Endodermal cell (in vitro differentiated cells): Measurements from ENCODE around the gene XK. TPM values are rescaled to one million over a fixed set of nuclear protein-coding genes. Genes with fewer than 3 reads are reported as not detected.

Experiments
- DNase-seq: peaks from one replicate; pipeline ENCODE4 v3.0.0-alpha.2; 2017
- H3K27ac ChIP-seq: 2 replicates; pipeline ENCODE4 v1.5.1; 2013; ENCODE audit warnings: mild to moderate bottlenecking, low read depth, low read length, moderate library complexity
- H3K27me3 ChIP-seq: 2 replicates; pipeline ENCODE4 v1.6.1; 2013; ENCODE audit warnings: mild to moderate bottlenecking, low read length, moderate library complexity; ENCODE audit not compliant: insufficient read depth, control insufficient read depth, poor library complexity, severe bottlenecking
- H3K36me3 ChIP-seq: 2 replicates; pipeline ENCODE4 v1.7.0; 2013; ENCODE audit warnings: mild to moderate bottlenecking, low read length, moderate library complexity; ENCODE audit not compliant: control insufficient read depth, insufficient read depth
- H3K4me1 ChIP-seq: one replicate; pipeline ENCODE4 v1.7.0; 2013; ENCODE audit warnings: low read length; ENCODE audit not compliant: control insufficient read depth, insufficient read depth
- H3K4me3 ChIP-seq: 2 replicates; pipeline ENCODE4 v1.5.1; 2013; ENCODE audit warnings: mild to moderate bottlenecking, low read length, moderate library complexity
- H3K9ac ChIP-seq: 2 replicates; pipeline ENCODE4 v1.6.1; 2013; ENCODE audit warnings: mild to moderate bottlenecking, low read length, moderate library complexity; ENCODE audit not compliant: poor library complexity, severe bottlenecking; ENCODE audit errors: extremely low read depth
- H3K9me3 ChIP-seq: 2 replicates; pipeline ENCODE4 v1.6.1; 2013; ENCODE audit warnings: mild to moderate bottlenecking, low read length, moderate library complexity; ENCODE audit not compliant: control insufficient read depth
- H3K27ac Mint-ChIP-seq: 2 replicates; pipeline ENCODE4 v1.8.0; 2020; ENCODE audit warnings: mixed read lengths
- H3K27me3 Mint-ChIP-seq: 2 replicates; pipeline ENCODE4 v1.8.0; 2021; ENCODE audit warnings: mild to moderate bottlenecking, mixed read lengths; ENCODE audit not compliant: insufficient read depth
- H3K36me3 Mint-ChIP-seq: 2 replicates; pipeline ENCODE4 v1.8.0; 2020; ENCODE audit warnings: low read depth, mixed read lengths
- H3K4me1 Mint-ChIP-seq: 2 replicates; pipeline ENCODE4 v1.8.0; 2020; ENCODE audit warnings: mixed read lengths
- H3K4me3 Mint-ChIP-seq: 2 replicates; pipeline ENCODE4 v1.8.0; 2020; ENCODE audit warnings: mild to moderate bottlenecking, moderate library complexity, mixed read lengths
- H3K9me3 Mint-ChIP-seq: 2 replicates; pipeline ENCODE4 v1.8.0; 2020; ENCODE audit warnings: mild to moderate bottlenecking, mixed read lengths
- CTCF ChIP-seq: fragments of 200-600 bp; sonication (generic); conservative IDR thresholded peaks from 2 replicates; pipeline ENCODE4 v1.5.0; 2021; ENCODE audit warnings: antibody characterized with exemption, mild to moderate bottlenecking
- WGBS, 2 experiments: methylation state at CpG; one replicate each; pipeline versions ENCODE4 v1.1.5 to v1.1.7; 2013; ENCODE audit warnings: missing lambda C conversion rate in 2 of 2, mixed read lengths in 1 of 2; ENCODE audit not compliant: insufficient coverage in 1 of 2, insufficient read length in 1 of 2; 5-methylcytosine and 5-hydroxymethylcytosine counted together
- total RNA-seq, 2 donors: library from RNA; stranded (reverse); fragmentation: NEBNext Ultra II Directional in 1 of 2; extraction: Animal tissue kit (Norgen Biotek cat#: 25700) in 1 of 2; gene quantifications; 2 replicates in 1 of 2; 3 replicates in 1 of 2; pipeline ENCODE4 v1.2.1, GENCODE V29; 2021

XK gene
- total RNA-seq, 2 donors from 2014 or later, result 0.13 to 0.49 TPM

GRCh38 chrX:37776283-37776986 lies 90.8 kb downstream of the XK start:
- no peak for TF ChIP-seq CTCF
- H3K9ac ChIP-seq, result no peak overlapping the region
- no peak overlapping the region for H3K27ac Mint-ChIP-seq
- H3K4me3 Mint-ChIP-seq, result no peak overlapping the region
- H3K36me3 ChIP-seq, result no peaks in the 10 kb centered on the region
- H3K9me3 Mint-ChIP-seq, result peaks cover 18% of the 10 kb centered on the region
- no peaks in the 10 kb centered on the region for H3K36me3 Mint-ChIP-seq
- H3K4me1 Mint-ChIP-seq, result no peaks in the 10 kb centered on the region
- DNase-seq, result no peak
- H3K27ac ChIP-seq, result no peak overlapping the region
- no peaks in the 10 kb centered on the region for H3K27me3 Mint-ChIP-seq
- no peak overlapping the region for H3K4me3 ChIP-seq
- no peaks in the 10 kb centered on the region for H3K27me3 ChIP-seq
- no peaks in the 10 kb centered on the region for H3K4me1 ChIP-seq
- H3K9me3 ChIP-seq, result no peaks in the 10 kb centered on the region

GRCh38 chrX:37776987-37777325 lies 91.4 kb downstream of the XK start:
- Mint-ChIP-seq H3K4me3 (no peak overlapping the region), H3K4me1 (no peaks in the 10 kb centered on the region), H3K36me3 (no peaks in the 10 kb centered on the region), H3K27me3 (no peaks in the 10 kb centered on the region), H3K27ac (no peak overlapping the region), H3K9me3 (peaks cover 23% of the 10 kb centered on the region)
- WGBS, 2 experiments, result 81% methylated on average over 2 of the region's 2 CpGs; no CpG with 5 or more reads in 1 of the 2 experiments
- Histone ChIP-seq H3K9ac (no peak overlapping the region), H3K4me1 (no peaks in the 10 kb centered on the region), H3K4me3 (no peak overlapping the region), H3K27ac (no peak overlapping the region), H3K27me3 (no peaks in the 10 kb centered on the region), H3K36me3 (no peaks in the 10 kb centered on the region), H3K9me3 (no peaks in the 10 kb centered on the region)
- no peak for TF ChIP-seq CTCF
- no peak for DNase-seq

- H3K9me3 Mint-ChIP-seq, result peaks cover 28% of the 10 kb centered on the region
- Histone ChIP-seq H3K4me3 (no peak within 1 kb of the TSS), H3K9me3 (no peaks in the 10 kb centered on the region), H3K27me3 (no peaks in the 10 kb centered on the region), H3K36me3 (no peaks in the 10 kb centered on the region), H3K27ac (no peak within 1 kb of the TSS), H3K4me1 (no peaks in the 10 kb centered on the region), H3K9ac (no peak within 1 kb of the TSS)
- H3K27ac Mint-ChIP-seq, result no peak within 1 kb of the TSS
- no peak for TF ChIP-seq CTCF
- H3K4me1 Mint-ChIP-seq, result no peaks in the 10 kb centered on the region
- DNase-seq, result no peak
- no peak within 1 kb of the TSS for H3K4me3 Mint-ChIP-seq
- no peaks in the 10 kb centered on the region for H3K27me3 Mint-ChIP-seq
- no peaks in the 10 kb centered on the region for H3K36me3 Mint-ChIP-seq
- no CpG with 5 or more reads among the region's 2 CpGs for WGBS, 2 experiments
Measured at GRCh38 chrX:37779857-37780256, 94.3 kb downstream of the XK start, which contains the start of gene CYBB. CYBB (plus strand) TSS chrX:37780059; CDS start chrX:37780078, 19 bp downstream.
